ENCODE results near the gene MT3.
"Not testable (repeated sequence)": the region's sequence is repeated elsewhere in the genome, so short reads cannot be mapped to it uniquely, and the experiment has no call there.

The MT3 gene

GRCh38 chr16:56608876-56609462, 19.6 kb downstream of the MT3 start:
- DNase-seq = peak in 9 of 51 donors; percentile 26 to 64 (median 37)

DNA sequence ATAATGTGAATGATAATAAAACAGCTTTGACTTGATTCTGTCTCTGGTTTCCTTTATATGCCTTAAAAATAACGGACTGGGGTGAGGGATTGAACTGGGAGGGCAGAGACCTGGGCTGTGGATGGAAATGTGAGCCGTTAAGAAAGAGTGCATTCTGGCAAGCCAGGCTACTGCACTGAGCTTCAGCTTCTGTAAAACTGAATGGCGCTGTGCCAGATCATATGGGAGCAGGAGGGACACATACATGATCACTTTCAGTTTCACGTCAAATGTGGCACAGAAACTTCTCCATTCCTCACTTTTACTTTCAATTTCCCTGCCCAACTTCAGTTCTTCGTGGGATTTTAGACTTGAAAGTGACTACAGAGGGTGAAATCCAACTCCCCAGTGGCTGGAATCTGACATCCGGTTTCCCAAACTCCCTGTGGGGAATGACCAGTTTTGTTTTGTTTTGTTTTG, 20.2 kb downstream of the MT3 start:
- DNase-seq = peak in 21 of 51 donors; percentile 15 to 64 (median 33)

GRCh38 chr16:56610017-56610608, 20.8 kb downstream of the MT3 start:
- peak in 16 of 51 donors; percentile 24 to 74 (median 50) for DNase-seq

DNA sequence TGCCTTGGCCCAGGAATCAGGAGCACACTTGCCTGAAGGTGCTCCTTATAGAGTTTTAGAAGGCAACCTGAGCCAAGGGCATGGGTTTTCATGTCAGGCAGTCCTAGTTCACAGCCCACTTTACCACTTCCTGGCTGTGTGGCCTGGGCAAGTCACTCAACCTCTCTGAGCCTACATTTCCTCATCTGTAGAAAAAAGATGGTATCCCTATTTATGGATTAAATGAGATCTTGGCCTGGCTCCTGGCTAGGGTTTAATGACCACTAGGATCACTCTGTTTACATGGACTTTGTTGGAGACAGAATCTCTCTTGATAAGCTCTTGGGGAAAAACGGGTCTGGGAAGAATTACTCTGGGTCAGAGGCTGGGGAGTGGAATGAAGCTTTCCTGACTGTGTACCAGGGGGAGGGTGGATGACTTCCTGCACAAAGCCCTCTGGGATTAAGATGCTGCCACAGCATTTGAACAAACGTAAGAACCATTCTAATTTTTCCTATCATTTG, 21.3 kb downstream of the MT3 start:
- DNase-seq = no peak

- peak in 15 of 51 donors; percentile 24 to 64 (median 50) for DNase-seq
Observed at GRCh38 chr16:56611281-56611833, 22.0 kb downstream of the MT3 start.

DNA sequence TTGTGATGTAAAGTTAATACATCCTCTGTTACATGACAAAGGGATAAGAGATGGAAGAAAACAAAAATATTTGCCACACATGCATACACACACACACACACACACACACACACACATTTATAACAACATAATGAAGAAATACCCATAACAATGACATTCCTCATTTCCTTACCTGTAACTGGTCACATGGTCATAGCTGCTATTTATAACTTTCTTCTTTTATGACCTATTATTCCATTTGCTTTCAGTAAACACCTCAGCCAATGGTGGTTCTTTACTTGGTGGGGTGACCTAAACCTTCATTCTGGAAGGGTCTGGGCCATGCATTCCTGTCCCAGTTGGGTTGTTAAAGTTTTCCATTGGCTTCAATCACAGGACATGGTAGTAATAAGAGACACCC, 24.4 kb downstream of the MT3 start:
- no peak for DNase-seq

DNA sequence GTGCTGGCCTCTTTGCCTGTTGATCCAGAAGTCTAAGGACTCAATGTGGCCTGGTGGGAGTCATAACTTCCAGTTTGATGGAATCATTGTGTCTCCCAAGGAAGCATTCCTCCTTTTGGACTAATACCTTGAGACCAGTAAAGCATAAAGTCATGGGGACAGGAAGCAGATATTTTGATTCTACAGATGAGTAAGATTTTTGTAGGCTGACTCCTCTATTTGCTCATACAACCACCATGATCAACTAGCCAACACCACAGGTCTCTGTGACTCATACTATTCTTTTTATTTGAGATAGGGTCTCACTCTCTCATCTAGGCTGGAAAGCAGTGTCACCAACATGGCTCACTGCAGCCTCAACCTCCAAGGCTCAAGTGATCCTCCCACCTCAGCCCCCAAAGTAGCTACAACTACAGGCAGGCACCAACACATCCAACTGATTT, 25.2 kb downstream of the MT3 start:
- no peak for DNase-seq

DNA sequence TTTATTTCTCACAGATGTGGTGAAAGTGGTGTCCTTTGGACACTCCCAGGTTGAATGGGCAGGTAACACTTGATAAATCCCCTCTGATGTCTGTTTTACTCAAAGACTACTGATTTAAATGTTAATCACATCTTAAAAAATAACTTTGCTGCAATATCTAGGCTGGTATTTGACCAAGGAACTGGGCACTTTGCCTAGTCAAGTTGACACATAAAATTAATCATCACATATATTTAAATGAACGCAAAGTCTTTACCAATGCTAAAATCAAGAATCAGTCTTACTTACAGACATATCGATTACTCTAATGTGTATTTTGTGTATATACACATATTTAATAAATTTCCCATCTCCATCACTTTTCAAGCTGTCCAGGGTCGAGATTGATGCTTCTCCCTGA, 26.0 kb downstream of the MT3 start:
- no peak for DNase-seq

DNA sequence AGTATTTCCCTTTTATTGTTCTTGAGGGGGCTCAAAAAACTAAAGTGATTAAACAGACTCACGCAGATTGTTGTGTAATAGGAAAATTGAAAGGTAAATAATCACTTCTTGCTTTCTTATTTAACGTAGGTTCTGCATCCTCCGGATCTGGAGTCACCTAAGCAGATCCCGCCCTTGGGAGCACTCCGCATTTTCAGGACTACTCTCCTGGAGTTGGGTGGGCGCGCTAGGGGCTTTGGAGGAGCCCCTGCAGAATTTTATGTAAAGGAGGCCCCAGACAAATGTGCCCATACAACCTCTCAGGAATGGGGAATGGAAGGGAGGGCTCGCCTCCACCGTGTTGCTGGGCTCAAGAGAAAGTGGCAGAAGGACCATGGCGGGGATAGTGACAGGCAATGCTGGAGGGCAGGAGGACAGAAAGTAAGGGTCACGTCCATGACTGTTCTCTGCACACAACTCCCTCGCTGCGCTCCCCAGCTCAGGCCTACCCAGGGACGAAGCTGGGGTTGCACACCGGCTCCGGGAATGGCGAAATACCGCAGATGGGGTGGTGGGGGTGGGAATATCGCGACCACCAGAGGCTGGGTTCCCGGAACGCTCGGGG, 27.4 kb downstream of the MT3 start:
- no peak for DNase-seq

GRCh38 chr16:56617212-56618085, 28.1 kb downstream of the MT3 start:
- DNase-seq = peak in 25 of 51 donors; percentile 17 to 83 (median 48)

GRCh38 chr16:56618138-56618537, 28.8 kb downstream of the MT3 start:
- DNase-seq = no peak

- no peak for DNase-seq
Observed at GRCh38 chr16:56620339-56620897, 31.1 kb downstream of the MT3 start.

GRCh38 chr16:56621665-56622445, 32.5 kb downstream of the MT3 start:
- DNase-seq = not testable (repeated sequence)

- DNase-seq = not testable (repeated sequence)
Observed at GRCh38 chr16:56623184-56623583, 33.9 kb downstream of the MT3 start.

DNA sequence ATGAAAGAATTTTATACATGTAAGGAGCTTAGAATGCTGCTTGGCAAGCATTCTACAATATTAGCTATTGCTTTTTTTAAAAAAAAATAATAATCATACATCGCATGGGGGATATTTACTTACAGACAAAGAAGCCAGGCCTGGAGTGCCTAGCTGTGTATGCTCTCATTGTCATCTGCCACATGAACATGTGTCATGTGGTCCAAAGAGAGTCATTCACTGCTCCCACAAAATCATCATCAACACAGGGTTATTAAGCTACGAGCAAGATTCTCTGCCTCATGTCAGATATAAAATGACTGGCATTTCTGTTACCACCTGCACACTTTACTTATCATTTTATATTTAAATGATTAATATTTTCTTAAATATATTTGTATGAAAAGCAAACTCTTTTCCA, 34.3 kb downstream of the MT3 start:
- DNase-seq = peak in 1 of 51 donors; percentile 7

DNA sequence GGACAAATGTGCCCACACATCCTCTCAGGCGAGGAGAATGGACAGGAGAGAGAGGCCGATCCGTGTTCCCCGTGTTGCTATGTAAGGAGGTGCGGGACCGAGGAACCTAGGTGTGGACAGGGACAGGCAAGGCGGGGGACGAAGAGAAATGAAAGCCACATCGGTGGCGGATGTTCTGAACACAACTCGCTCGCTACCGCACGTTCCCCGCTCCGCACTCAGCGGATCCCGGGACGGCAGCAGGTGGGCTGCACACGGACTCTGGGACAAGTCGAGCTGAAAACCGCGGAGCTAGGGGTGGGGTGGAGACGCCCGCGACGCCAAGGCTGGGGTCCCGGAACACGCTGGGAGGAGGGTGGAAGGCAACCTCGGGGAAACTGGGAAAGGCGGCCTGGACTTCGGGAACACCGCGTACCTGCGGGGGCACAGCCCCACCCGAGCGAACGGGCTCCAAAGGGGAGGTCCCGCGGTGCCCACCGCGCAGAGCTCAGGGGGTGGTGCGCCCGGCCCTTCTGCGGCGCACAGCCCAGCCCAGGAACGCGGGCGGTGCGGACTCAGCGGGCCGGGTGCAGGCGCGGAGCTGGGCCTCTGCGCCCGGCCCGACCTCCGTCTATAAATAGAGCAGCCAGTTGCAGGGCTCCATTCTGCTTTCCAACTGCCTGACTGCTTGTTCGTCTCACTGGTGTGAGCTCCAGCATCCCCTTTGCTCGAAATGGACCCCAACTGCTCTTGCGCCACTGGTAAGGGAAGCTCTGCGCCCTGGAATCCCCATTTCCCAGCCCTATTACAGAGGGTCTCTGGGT, 36.0 kb downstream of the MT3 start, which contains the start of gene MT1E:
MT1E (plus strand) TSS at position 642 of the 803 bp plus-strand sequence; CDS start at position 713, 71 bp downstream.
- peak in 31 of 51 donors; percentile 32 to 82 (median 63) for DNase-seq

GRCh38 chr16:56625943-56626654, 36.8 kb downstream of the MT3 start:
- peak in 2 of 51 donors; percentile 50 to 63 for DNase-seq

- peak in 1 of 51 donors; percentile 4 for DNase-seq
Observed at GRCh38 chr16:56626685-56627084, 37.4 kb downstream of the MT3 start.
